BJ (cell line): Measurements from ENCODE around the gene GPR155. TPM values are rescaled to one million over a fixed set of nuclear protein-coding genes. Genes with fewer than 3 reads are reported as not detected.

Experiments
- CTCF ChIA-PET: fragments of 350-600 bp; formaldehyde crosslinking; extraction: SDS; loops from one replicate; lab custom pipeline; 2021; ENCODE audit warnings: antibody characterized with exemption, inconsistent platforms; lab: Yijun Ruan, JAX
- POLR2A ChIA-PET: fragments of 300-600 bp; sonication (Branson Sonifier 250); formaldehyde crosslinking; extraction: SDS; loops from one replicate; lab custom pipeline; 2021; ENCODE audit warnings: antibody characterized with exemption; lab: Charles Lee
- DNase-seq: peaks from one replicate; pipeline ENCODE4 v3.0.0-alpha.2; 2011; ENCODE audit warnings: low read depth
- H3K27me3 ChIP-seq: 2 replicates; pipeline ENCODE4 v1.6.0; 2011; ENCODE audit warnings: low read length; ENCODE audit not compliant: control insufficient read depth, insufficient read depth
- H3K36me3 ChIP-seq: 2 replicates; pipeline ENCODE4 v1.5.1; 2011; ENCODE audit warnings: low read length; ENCODE audit not compliant: control insufficient read depth, insufficient read depth
- H3K4me3 ChIP-seq: 2 replicates; pipeline ENCODE4 v1.5.1; 2011; ENCODE audit warnings: low read depth, mild to moderate bottlenecking, control low read depth, low read length
- polyA plus RNA-seq: library from polyadenylated mRNA; depleted of rRNA; stranded (reverse); fragments of >200 nt; gene quantifications from 2 replicates; pipeline ENCODE4 v1.2.3, GENCODE V29; 2011
- TF ChIP-seq, protein P1 (sequence below): IDR thresholded peaks from 2 replicates; pipeline ENCODE4 v1.5.1; 2011; ENCODE audit warnings: low read depth, mild to moderate bottlenecking, control low read depth, inconsistent platforms, low read length, moderate library complexity; ENCODE audit not compliant: insufficient read depth

The GPR155 gene
- polyA plus RNA-seq, 1 experiment = 2.0 TPM

GRCh38 chr2:174484573-174484972, 2.3 kb downstream of the GPR155 start:
- Histone ChIP-seq H3K27me3 (no peaks in the 10 kb centered on the region), H3K4me3 (no peak overlapping the region), H3K36me3 (no peaks in the 10 kb centered on the region)
- DNase-seq = no peak
- ChIA-PET POLR2A (no interaction called here), CTCF (interaction anchor here (0.7 to 1.7 kb wide), 6 partner anchors 19 to 119 kb away, joined by 3 to 5 read pairs (median 3); no protein-coding TSS in a partner anchor)
- TF ChIP-seq, protein P1, sequence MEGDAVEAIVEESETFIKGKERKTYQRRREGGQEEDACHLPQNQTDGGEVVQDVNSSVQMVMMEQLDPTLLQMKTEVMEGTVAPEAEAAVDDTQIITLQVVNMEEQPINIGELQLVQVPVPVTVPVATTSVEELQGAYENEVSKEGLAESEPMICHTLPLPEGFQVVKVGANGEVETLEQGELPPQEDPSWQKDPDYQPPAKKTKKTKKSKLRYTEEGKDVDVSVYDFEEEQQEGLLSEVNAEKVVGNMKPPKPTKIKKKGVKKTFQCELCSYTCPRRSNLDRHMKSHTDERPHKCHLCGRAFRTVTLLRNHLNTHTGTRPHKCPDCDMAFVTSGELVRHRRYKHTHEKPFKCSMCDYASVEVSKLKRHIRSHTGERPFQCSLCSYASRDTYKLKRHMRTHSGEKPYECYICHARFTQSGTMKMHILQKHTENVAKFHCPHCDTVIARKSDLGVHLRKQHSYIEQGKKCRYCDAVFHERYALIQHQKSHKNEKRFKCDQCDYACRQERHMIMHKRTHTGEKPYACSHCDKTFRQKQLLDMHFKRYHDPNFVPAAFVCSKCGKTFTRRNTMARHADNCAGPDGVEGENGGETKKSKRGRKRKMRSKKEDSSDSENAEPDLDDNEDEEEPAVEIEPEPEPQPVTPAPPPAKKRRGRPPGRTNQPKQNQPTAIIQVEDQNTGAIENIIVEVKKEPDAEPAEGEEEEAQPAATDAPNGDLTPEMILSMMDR = no peak

GRCh38 chr2:174482854-174483253, 4.0 kb downstream of the GPR155 start:
- TF ChIP-seq, protein P1 = no peak
- DNase-seq = no peak
- H3K36me3 ChIP-seq = no peaks in the 10 kb centered on the region
- CTCF ChIA-PET = interaction anchor here (0.6 to 1.7 kb wide), 3 partner anchors 20 to 35 kb away, joined by 3 to 4 read pairs (median 3); no protein-coding TSS in a partner anchor
- H3K27me3 ChIP-seq = no peaks in the 10 kb centered on the region
- no peak overlapping the region for H3K4me3 ChIP-seq
- POLR2A ChIA-PET = no interaction called here

DNA sequence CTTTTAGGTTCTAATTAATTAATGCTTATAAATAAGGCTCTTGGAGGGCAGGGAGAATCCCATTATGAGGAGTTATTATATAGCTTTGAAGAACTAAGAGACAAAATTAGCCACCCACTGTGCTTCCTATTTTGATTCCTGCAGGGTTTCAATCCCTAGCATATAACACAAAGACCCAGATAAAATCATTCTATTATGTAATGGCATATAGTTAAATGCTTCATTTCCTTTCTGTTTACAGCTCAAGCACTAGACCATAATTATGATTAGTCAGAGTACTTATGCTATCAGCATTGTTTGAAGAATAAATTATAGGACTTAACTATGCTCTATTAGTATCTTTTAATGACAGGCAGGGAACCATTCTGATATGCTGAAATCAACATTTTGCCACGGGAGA, 9.1 kb downstream of the GPR155 start:
- Histone ChIP-seq H3K4me3 (no peak overlapping the region), H3K36me3 (no peaks in the 10 kb centered on the region), H3K27me3 (no peaks in the 10 kb centered on the region)
- CTCF ChIA-PET = interaction anchor here (3.3 kb wide), 1 partner anchor 15 kb away, joined by 16 read pairs; no protein-coding TSS in a partner anchor
- no peak for DNase-seq
- POLR2A ChIA-PET = no interaction called here
- TF ChIP-seq, protein P1 = no peak

GRCh38 chr2:174473796-174474195, 13.0 kb downstream of the GPR155 start:
- TF ChIP-seq, protein P1 = no peak
- ChIA-PET CTCF (interaction anchor here (0.5 to 4.6 kb wide), 7 partner anchors 11 to 120 kb away, joined by 3 to 21 read pairs (median 3); no protein-coding TSS in a partner anchor), POLR2A (no interaction called here)
- DNase-seq = no peak
- H3K4me3 ChIP-seq = no peak overlapping the region
- no peaks in the 10 kb centered on the region for H3K27me3 ChIP-seq
- no peaks in the 10 kb centered on the region for H3K36me3 ChIP-seq

DNA sequence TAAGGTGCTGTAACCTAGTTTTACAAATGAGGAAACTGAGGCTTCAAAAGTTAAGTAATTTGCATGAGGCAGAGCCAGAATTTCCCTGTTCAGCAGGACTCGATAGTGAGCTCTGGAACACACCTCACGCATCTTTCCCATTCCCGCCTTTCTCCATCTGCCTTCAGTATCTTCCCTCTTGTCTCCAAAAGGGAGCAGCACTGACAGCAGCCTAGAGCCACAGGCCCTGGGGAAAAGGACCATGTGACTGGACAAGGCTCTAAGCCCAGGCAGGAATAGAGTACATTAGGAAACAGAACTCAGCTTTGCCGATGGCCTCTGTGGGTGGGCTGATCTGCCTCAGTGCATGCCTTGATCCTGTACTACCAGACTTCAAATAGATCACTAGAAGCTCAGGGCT, 21.5 kb downstream of the GPR155 start:
- Histone ChIP-seq H3K4me3 (no peak overlapping the region), H3K36me3 (no peaks in the 10 kb centered on the region), H3K27me3 (no peaks in the 10 kb centered on the region)
- ChIA-PET POLR2A (no interaction called here), CTCF (interaction anchor here (0.9 to 1.6 kb wide), 3 partner anchors 19 to 83 kb away, joined by 3 read pairs; no protein-coding TSS in a partner anchor)
- no peak for DNase-seq
- TF ChIP-seq, protein P1 = no peak
